Nephron (organoid): ENCODE measurements around the gene PKHD1.

Source experiments
- H3K27ac Mint-ChIP-seq, 3 experiments: 2 replicates each; pipeline ENCODE4 v1.8.0; 2020; ENCODE audit warnings: mixed read lengths in 3 of 3, mild to moderate bottlenecking in 2 of 3, moderate library complexity in 1 of 3
- H3K27me3 Mint-ChIP-seq: 2 replicates; pipeline ENCODE4 v1.8.0; 2021; ENCODE audit warnings: low read depth, mild to moderate bottlenecking, moderate library complexity, mixed read lengths
- H3K36me3 Mint-ChIP-seq: 2 replicates; pipeline ENCODE4 v1.8.0; 2020; ENCODE audit warnings: low read depth, mixed read lengths
- H3K4me1 Mint-ChIP-seq: 2 replicates; pipeline ENCODE4 v1.8.0; 2020; ENCODE audit warnings: mixed read lengths
- H3K4me3 Mint-ChIP-seq, 3 experiments: 2 replicates each; pipeline ENCODE4 v1.8.0; 2020; ENCODE audit warnings: mild to moderate bottlenecking in 3 of 3, mixed read lengths in 3 of 3, moderate library complexity in 2 of 3
- H3K9me3 Mint-ChIP-seq: 2 replicates; pipeline ENCODE4 v1.8.0; 2020; ENCODE audit warnings: mixed read lengths
- CTCF ChIP-seq, 3 experiments: fragments of 200-600 bp; sonication (generic); IDR thresholded peaks; one replicate each; pipeline ENCODE4 v1.5.0; 2021; ENCODE audit warnings: antibody characterized with exemption in 3 of 3; ENCODE audit not compliant: unreplicated experiment in 3 of 3

The PKHD1 gene

GRCh38 chr6:51565472-51565871 is 521.9 kb downstream of the PKHD1 start:
- Mint-ChIP-seq H3K9me3 (no peaks in the 10 kb centered on the region), H3K27ac (no peak overlapping the region)

More at GRCh38 chr6:51565472-51565871, 521.9 kb downstream of the PKHD1 start:
- Mint-ChIP-seq H3K36me3 (no peaks in the 10 kb centered on the region), H3K4me1 (no peaks in the 10 kb centered on the region), H3K4me3 (no peak overlapping the region), H3K27me3 (peaks cover 8% of the 10 kb centered on the region)
- no peak for TF ChIP-seq CTCF (IDR thresholded peaks at IDR 0.05; ENCODE audit: unreplicated experiment in 3 of 3)
